CD14-positive monocyte (primary cell): ENCODE measurements around the gene MAPK8IP1. TPM values are rescaled to one million over a fixed set of nuclear protein-coding genes. Genes with fewer than 3 reads are reported as not detected.
A peak's percentile ranks its signal among the peaks of the same experiment; 100 is the strongest.

Experiments
- DNase-seq, 3 donors: peaks; one replicate each; pipeline ENCODE4 v3.0.0-alpha.2; 2011 to 2022
- H2AFZ ChIP-seq: 2 replicates; pipeline ENCODE4 v1.6.0; 2012; ENCODE audit warnings: mild to moderate bottlenecking, low read depth, low read length, inconsistent platforms; ENCODE audit not compliant: insufficient read depth, poor library complexity, severe bottlenecking
- H3K27ac ChIP-seq, 2 donors: 1 replicate in 1 of 2; 2 replicates in 1 of 2; pipeline ENCODE4 v1.5.1; 2012 to 2013; ENCODE audit warnings: low read length in 2 of 2, control low read depth in 1 of 2, inconsistent platforms in 1 of 2, low read depth in 1 of 2, mild to moderate bottlenecking in 1 of 2
- H3K27me3 ChIP-seq, 2 donors: one replicate each; pipeline versions ENCODE4 v1.6.0 to v1.6.1; 2011 to 2013; ENCODE audit warnings: low read length in 2 of 2; ENCODE audit not compliant: control insufficient read depth in 2 of 2, insufficient read depth in 2 of 2
- H3K36me3 ChIP-seq, 2 donors: replicated peaks in 1 of 2; 1 replicate in 1 of 2; 2 replicates in 1 of 2; pipeline versions ENCODE4 v1.5.1 to v1.6.1; 2012 to 2013; ENCODE audit warnings: low read length in 2 of 2, control low read depth in 1 of 2, inconsistent platforms in 1 of 2, mild to moderate bottlenecking in 1 of 2; ENCODE audit not compliant: insufficient read depth in 2 of 2, control insufficient read depth in 1 of 2
- H3K4me1 ChIP-seq, 2 donors: 1 replicate in 1 of 2; 2 replicates in 1 of 2; pipeline versions ENCODE4 v1.5.1 to v1.6.1; 2012 to 2013; ENCODE audit warnings: low read length in 2 of 2, control low read depth in 1 of 2, inconsistent platforms in 1 of 2, mild to moderate bottlenecking in 1 of 2, moderate library complexity in 1 of 2; ENCODE audit not compliant: insufficient read depth in 2 of 2, control insufficient read depth in 1 of 2
- H3K4me2 ChIP-seq: replicated peaks from 2 replicates; pipeline ENCODE3; 2012; ENCODE audit warnings: low read length, moderate library complexity, mild to moderate bottlenecking; ENCODE audit not compliant: poor library complexity, severe bottlenecking; ENCODE audit errors: extremely low read depth
- H3K4me3 ChIP-seq, 3 experiments: fragments of 200-600 bp in 1 of 3; sonication (generic) in 1 of 3; replicated peaks in 1 of 3; 1 replicate in 2 of 3; 2 replicates in 1 of 3; pipeline ENCODE4 v1.5.1; 2011 to 2013; ENCODE audit warnings: low read length in 3 of 3, mild to moderate bottlenecking in 3 of 3, control low read depth in 2 of 3, low read depth in 2 of 3, inconsistent platforms in 1 of 3, moderate library complexity in 1 of 3
- H3K79me2 ChIP-seq: 2 replicates; pipeline ENCODE4 v1.6.0; 2012; ENCODE audit warnings: mild to moderate bottlenecking, control low read depth, inconsistent platforms, low read length, moderate library complexity; ENCODE audit not compliant: insufficient read depth
- H3K9ac ChIP-seq: 2 replicates; pipeline ENCODE4 v1.6.0; 2017; ENCODE audit warnings: low read length, mild to moderate bottlenecking; ENCODE audit not compliant: insufficient read depth, poor library complexity, severe bottlenecking
- H3K9me3 ChIP-seq, 2 donors: replicated peaks in 1 of 2; 1 replicate in 1 of 2; 2 replicates in 1 of 2; pipeline versions ENCODE4 v1.5.1 to v1.6.1; 2012 to 2013; ENCODE audit warnings: low read length in 2 of 2, control low read depth in 1 of 2; ENCODE audit not compliant: control insufficient read depth in 1 of 2, insufficient read depth in 1 of 2
- H4K20me1 ChIP-seq: 2 replicates; pipeline ENCODE4 v1.6.0; 2012; ENCODE audit warnings: mild to moderate bottlenecking, low read length, control low read depth, moderate library complexity; ENCODE audit not compliant: insufficient read depth
- H3K27ac Mint-ChIP-seq, 7 donors: one replicate each; pipeline ENCODE4 v1.8.0; 2020; ENCODE audit warnings: mild to moderate bottlenecking in 7 of 7, mixed read lengths in 7 of 7, moderate library complexity in 6 of 7, inconsistent platforms in 2 of 7
- H3K27me3 Mint-ChIP-seq, 3 donors: one replicate each; pipeline ENCODE4 v1.8.0; 2021 to 2022; ENCODE audit warnings: low read depth in 3 of 3, mild to moderate bottlenecking in 3 of 3, mixed read lengths in 3 of 3, moderate library complexity in 3 of 3, inconsistent platforms in 1 of 3
- H3K36me3 Mint-ChIP-seq, 2 donors: one replicate each; pipeline ENCODE4 v1.8.0; 2020; ENCODE audit warnings: mixed read lengths in 2 of 2, inconsistent platforms in 1 of 2, mild to moderate bottlenecking in 1 of 2
- H3K4me1 Mint-ChIP-seq: one replicate; pipeline ENCODE4 v1.8.0; 2020; ENCODE audit warnings: mild to moderate bottlenecking, mixed read lengths
- H3K4me3 Mint-ChIP-seq, 2 donors: one replicate each; pipeline ENCODE4 v1.8.0; 2020; ENCODE audit warnings: mild to moderate bottlenecking in 2 of 2, mixed read lengths in 2 of 2, moderate library complexity in 1 of 2
- H3K9me3 Mint-ChIP-seq, 7 donors: one replicate each; pipeline ENCODE4 v1.8.0; 2020 to 2022; ENCODE audit warnings: mixed read lengths in 7 of 7, mild to moderate bottlenecking in 6 of 7, moderate library complexity in 6 of 7, inconsistent platforms in 2 of 7
- WGBS: methylation state at CpG from one replicate; pipeline ENCODE4 v1.1.5; 2013; ENCODE audit warnings: missing lambda C conversion rate; ENCODE audit not compliant: insufficient coverage; 5-methylcytosine and 5-hydroxymethylcytosine counted together
- intact Hi-C, 2 donors: fragments of 100-400 bp; cut with micrococcal nuclease; formaldehyde crosslinking; loops; one replicate each; pipeline versions ENCODE4 v1.15.0 to v1.15.1; 2023
- polyA plus RNA-seq, 3 donors: library from polyadenylated mRNA; depleted of rRNA in 1 of 3; unstranded in 2 of 3; stranded (reverse) in 1 of 3; fragments of 300-500 nt in 2 of 3; fragments of >200 nt in 1 of 3; fragmentation: Illumina TruSeq in 2 of 3; gene quantifications; 1 replicate in 2 of 3; 2 replicates in 1 of 3; pipeline ENCODE4 v1.2.3, GENCODE V29; 2012 to 2021
- TF ChIP-seq, protein P1 (sequence below): fragments of 200-600 bp; IDR thresholded peaks from one replicate; pipeline ENCODE4 v1.8.0; 2022; ENCODE audit warnings: antibody characterized with exemption, mild to moderate bottlenecking

The MAPK8IP1 gene
- polyA plus RNA-seq, 3 donors: 0.93 TPM; not detected in 2

- Histone ChIP-seq H3K27ac (no peak overlapping the region), H3K4me3 (peak overlapping the region in 2 of 3 experiments; percentile 82 to 91), H3K36me3 (peaks cover 21 to 24% of the 10 kb centered on the region in 2 donors), H3K4me1 (peaks cover 20 to 35% of the 10 kb centered on the region in 2 donors), H3K27me3 (peaks cover 6 to 23% of the 10 kb centered on the region in 2 donors), H3K79me2 (peaks cover 29% of the 10 kb centered on the region), H3K9ac (peak overlapping the region; percentile 90), H3K4me2 (peak overlapping the region; percentile 92), H4K20me1 (peaks cover 16% of the 10 kb centered on the region), H3K9me3 (no peaks in the 10 kb centered on the region), H2AFZ (peak overlapping the region; percentile 96)
- Mint-ChIP-seq H3K4me1 (peaks cover 36% of the 10 kb centered on the region), H3K27ac (peak overlapping the region in 4 of 7 donors; percentile 28 to 98 (median 96)), H3K36me3 (peaks cover 27 to 28% of the 10 kb centered on the region in 2 donors), H3K4me3 (peak overlapping the region; percentile 97 to 98), H3K27me3 (peaks cover 15 to 29% (median 24%) of the 10 kb centered on the region in 3 donors), H3K9me3 (peaks cover 0 to 10% (median 4%) of the 10 kb centered on the region in 7 donors)
- intact Hi-C loops: loop anchor here (5.0 to 10.0 kb wide), 2 partner anchors 72 to 696 kb away; partner anchors contain the start of genes CRY2 (in 2 of the 2), ATG13 (in 1 of the 2) and HARBI1 (in 1 of the 2)
- 41% methylated on average over 3 of the region's 7 CpGs for WGBS
- no peak for DNase-seq
- TF ChIP-seq, protein P1, sequence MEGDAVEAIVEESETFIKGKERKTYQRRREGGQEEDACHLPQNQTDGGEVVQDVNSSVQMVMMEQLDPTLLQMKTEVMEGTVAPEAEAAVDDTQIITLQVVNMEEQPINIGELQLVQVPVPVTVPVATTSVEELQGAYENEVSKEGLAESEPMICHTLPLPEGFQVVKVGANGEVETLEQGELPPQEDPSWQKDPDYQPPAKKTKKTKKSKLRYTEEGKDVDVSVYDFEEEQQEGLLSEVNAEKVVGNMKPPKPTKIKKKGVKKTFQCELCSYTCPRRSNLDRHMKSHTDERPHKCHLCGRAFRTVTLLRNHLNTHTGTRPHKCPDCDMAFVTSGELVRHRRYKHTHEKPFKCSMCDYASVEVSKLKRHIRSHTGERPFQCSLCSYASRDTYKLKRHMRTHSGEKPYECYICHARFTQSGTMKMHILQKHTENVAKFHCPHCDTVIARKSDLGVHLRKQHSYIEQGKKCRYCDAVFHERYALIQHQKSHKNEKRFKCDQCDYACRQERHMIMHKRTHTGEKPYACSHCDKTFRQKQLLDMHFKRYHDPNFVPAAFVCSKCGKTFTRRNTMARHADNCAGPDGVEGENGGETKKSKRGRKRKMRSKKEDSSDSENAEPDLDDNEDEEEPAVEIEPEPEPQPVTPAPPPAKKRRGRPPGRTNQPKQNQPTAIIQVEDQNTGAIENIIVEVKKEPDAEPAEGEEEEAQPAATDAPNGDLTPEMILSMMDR: no peak
These were observed 33.7 kb downstream of the MAPK8IP1 start for GRCh38 chr11:45918962-45919675.

DNA sequence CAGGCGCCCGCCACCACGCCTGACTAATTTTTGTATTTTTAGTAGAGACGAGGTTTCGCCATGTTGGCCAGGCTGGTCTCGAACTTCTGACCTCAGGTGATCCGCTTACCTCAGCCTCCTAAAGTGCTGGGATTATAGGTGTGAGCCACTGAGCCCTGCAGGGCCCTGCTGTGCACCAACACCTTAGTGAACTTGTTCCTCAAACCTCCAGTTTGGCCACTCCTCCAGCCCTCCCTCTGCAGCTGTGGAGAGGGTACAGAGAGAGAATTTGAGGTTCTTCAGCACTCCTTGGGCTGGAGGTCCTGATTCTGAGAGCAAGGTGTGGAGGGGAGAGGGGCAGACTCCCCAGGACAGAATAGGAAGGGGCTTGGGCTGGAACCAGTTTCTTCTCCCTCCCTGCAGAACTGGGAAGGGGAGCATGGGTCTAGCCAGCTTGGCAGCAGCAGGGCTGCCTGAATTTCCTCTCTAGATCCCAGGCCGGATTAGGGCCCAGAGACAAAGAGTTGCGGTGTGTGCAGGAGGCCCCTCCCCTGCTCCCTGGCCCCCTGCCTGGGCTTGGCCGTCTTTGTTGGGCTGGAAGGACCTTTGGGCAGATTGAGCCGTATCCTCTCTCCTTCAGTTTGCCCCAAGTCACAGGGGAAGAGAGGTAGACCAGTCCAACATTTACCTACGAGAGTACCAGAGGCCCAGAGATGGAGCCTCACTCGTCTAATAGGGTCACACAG is 34.5 kb downstream of the MAPK8IP1 start:
- Histone ChIP-seq H3K79me2 (peaks cover 26% of the 10 kb centered on the region), H3K36me3 (peaks cover 12 to 15% of the 10 kb centered on the region in 2 donors), H3K4me3 (no peak overlapping the region), H2AFZ (no peak overlapping the region), H4K20me1 (peaks cover 15% of the 10 kb centered on the region), H3K9ac (no peak overlapping the region), H3K27ac (no peak overlapping the region), H3K27me3 (peaks cover 6 to 23% of the 10 kb centered on the region in 2 donors), H3K9me3 (no peaks in the 10 kb centered on the region), H3K4me1 (peaks cover 20 to 35% of the 10 kb centered on the region in 2 donors), H3K4me2 (no peak overlapping the region)
- TF ChIP-seq, protein P1: no peak
- 59% methylated on average over 5 of the region's 13 CpGs for WGBS
- Mint-ChIP-seq H3K27me3 (peaks cover 19 to 35% (median 30%) of the 10 kb centered on the region in 3 donors), H3K4me1 (peaks cover 40% of the 10 kb centered on the region), H3K9me3 (peaks cover 0 to 10% (median 6%) of the 10 kb centered on the region in 7 donors), H3K36me3 (peaks cover 19 to 24% of the 10 kb centered on the region in 2 donors), H3K27ac (peak overlapping the region in 1 of 7 donors; percentile 75), H3K4me3 (no peak overlapping the region)
- intact Hi-C loops: loop anchor here (5.0 to 10.0 kb wide), 2 partner anchors 73 to 695 kb away; partner anchors contain the start of genes CRY2 (in 2 of the 2), ATG13 (in 1 of the 2) and HARBI1 (in 1 of the 2)
- DNase-seq: no peak
